Measurements from ENCODE around the gene WDR90. TPM values are rescaled to one million over a fixed set of nuclear protein-coding genes. Genes with fewer than 3 reads are reported as not detected.

The WDR90 gene
- total RNA-seq, 1 donor from 2014 or later = 33.7 TPM

GRCh38 chr16:626787-627453 lies 22.2 kb upstream of the WDR90 start:
- no peak overlapping the region for H3K27ac Mint-ChIP-seq
- intact Hi-C loops (cut with micrococcal nuclease) = no loop called here
- ChIA-PET CTCF (no interaction called here), POLR2A (no interaction called here)
- no peak for DNase-seq
- no peaks in the 10 kb centered on the region for H3K4me1 Mint-ChIP-seq
- H3K36me3 Mint-ChIP-seq (ENCODE audit: low read depth) = peaks cover 22% of the 10 kb centered on the region
- H3K27me3 Mint-ChIP-seq = no peaks in the 10 kb centered on the region
- TF ChIP-seq CTCF (IDR thresholded peaks at IDR 0.05) = no peak
- ATAC-seq (ENCODE audit: low read depth) = no peak
- no peaks in the 10 kb centered on the region for H3K9me3 Mint-ChIP-seq
- H3K4me3 Mint-ChIP-seq = no peak overlapping the region

- Mint-ChIP-seq H3K9me3 (no peaks in the 10 kb centered on the region), H3K27me3 (no peaks in the 10 kb centered on the region), H3K36me3 (ENCODE audit: low read depth) (peaks cover 22% of the 10 kb centered on the region), H3K4me3 (no peak overlapping the region), H3K27ac (no peak overlapping the region), H3K4me1 (no peaks in the 10 kb centered on the region)
- ChIA-PET CTCF (no interaction called here), POLR2A (no interaction called here)
- ATAC-seq (ENCODE audit: low read depth) (no peak), DNase-seq (no peak)
- no peak for TF ChIP-seq CTCF (IDR thresholded peaks at IDR 0.05)
- intact Hi-C loops (cut with micrococcal nuclease) = no loop called here
Measured at GRCh38 chr16:627454-628239, 21.5 kb upstream of the WDR90 start.

GRCh38 chr16:628321-629061 lies 20.7 kb upstream of the WDR90 start:
- no peak for DNase-seq
- ChIA-PET CTCF (no interaction called here), POLR2A (no interaction called here)
- no peaks in the 10 kb centered on the region for H3K27me3 Mint-ChIP-seq
- no peak for TF ChIP-seq CTCF (IDR thresholded peaks at IDR 0.05)
- no peaks in the 10 kb centered on the region for H3K4me1 Mint-ChIP-seq
- no peaks in the 10 kb centered on the region for H3K9me3 Mint-ChIP-seq
- no peak for ATAC-seq (ENCODE audit: low read depth)
- peaks cover 22% of the 10 kb centered on the region for H3K36me3 Mint-ChIP-seq (ENCODE audit: low read depth)
- H3K27ac Mint-ChIP-seq = no peak overlapping the region
- H3K4me3 Mint-ChIP-seq = no peak overlapping the region
- intact Hi-C loops (cut with micrococcal nuclease) = no loop called here

- H3K27ac Mint-ChIP-seq = no peak overlapping the region
- POLR2A ChIA-PET = no interaction called here
- peaks cover 22% of the 10 kb centered on the region for H3K36me3 Mint-ChIP-seq (ENCODE audit: low read depth)
- CTCF ChIA-PET = no interaction called here
- no peaks in the 10 kb centered on the region for H3K9me3 Mint-ChIP-seq
- H3K4me3 Mint-ChIP-seq = no peak overlapping the region
- no peaks in the 10 kb centered on the region for H3K27me3 Mint-ChIP-seq
- no peak for TF ChIP-seq CTCF (IDR thresholded peaks at IDR 0.05)
- intact Hi-C loops (cut with micrococcal nuclease) = no loop called here
- H3K4me1 Mint-ChIP-seq = no peaks in the 10 kb centered on the region
- ATAC-seq (ENCODE audit: low read depth) = no peak
- DNase-seq = no peak
Measured at GRCh38 chr16:629185-629832, 19.9 kb upstream of the WDR90 start.

- Mint-ChIP-seq H3K9me3 (no peaks in the 10 kb centered on the region), H3K36me3 (ENCODE audit: low read depth) (peaks cover 19% of the 10 kb centered on the region), H3K4me3 (no peak overlapping the region), H3K27me3 (no peaks in the 10 kb centered on the region), H3K27ac (no peak overlapping the region), H3K4me1 (peaks cover 1% of the 10 kb centered on the region)
- CTCF ChIA-PET = no interaction called here
- no peak for TF ChIP-seq CTCF (IDR thresholded peaks at IDR 0.05)
- POLR2A ChIA-PET = no interaction called here
- ATAC-seq (ENCODE audit: low read depth) (no peak), DNase-seq (no peak)
- intact Hi-C loops (cut with micrococcal nuclease) = no loop called here
Measured at GRCh38 chr16:629833-630248, 19.3 kb upstream of the WDR90 start.
